GM06990 (cell line): ENCODE data around the gene MPPED2.

ENCODE experiments used
- DNase-seq: peaks from one replicate; pipeline ENCODE4 v3.0.0-alpha.2; 2011; ENCODE audit not compliant: insufficient read length; ENCODE audit errors: extremely low read depth
- H3K27me3 ChIP-seq: replicated peaks from 2 replicates; pipeline ENCODE4 v1.6.0; 2011; ENCODE audit warnings: low read length; ENCODE audit not compliant: control insufficient read depth, insufficient read depth
- H3K36me3 ChIP-seq: 2 replicates; pipeline ENCODE4 v1.5.1; 2011; ENCODE audit warnings: low read length; ENCODE audit not compliant: control insufficient read depth, insufficient read depth
- H3K4me3 ChIP-seq: replicated peaks from 2 replicates; pipeline ENCODE4 v1.5.1; 2011; ENCODE audit warnings: low read depth, mild to moderate bottlenecking, control low read depth, low read length
- CTCF ChIP-seq: IDR thresholded peaks from 2 replicates; pipeline ENCODE4 v1.5.1; 2011; ENCODE audit warnings: low read length, control low read depth, mild to moderate bottlenecking, inconsistent platforms; ENCODE audit not compliant: insufficient read depth, poor library complexity, severe bottlenecking

The MPPED2 gene

GRCh38 chr11:30387891-30388861 lies 198.0 kb downstream of the MPPED2 start:
- no peak for DNase-seq
- Histone ChIP-seq H3K27me3 (no peaks in the 10 kb centered on the region; the same call in none of the 2 replicates), H3K36me3 (no peaks in the 10 kb centered on the region), H3K4me3 (no peak overlapping the region)
- TF ChIP-seq CTCF, result no peak

- TF ChIP-seq CTCF, result no peak
- Histone ChIP-seq H3K27me3 (no peaks in the 10 kb centered on the region; the same call in 1 of the 2 replicates), H3K4me3 (no peak overlapping the region)
Observed at GRCh38 chr11:30381879-30382278, 204.3 kb downstream of the MPPED2 start.

GRCh38 chr11:30380846-30381245 lies 205.3 kb downstream of the MPPED2 start:
- TF ChIP-seq CTCF, result no peak
- H3K27me3 ChIP-seq, result no peaks in the 10 kb centered on the region

More at GRCh38 chr11:30381879-30382278, 204.3 kb downstream of the MPPED2 start:
- DNase-seq, result no peak
- H3K36me3 ChIP-seq, result no peaks in the 10 kb centered on the region

GRCh38 chr11:30377347-30377746 lies 208.8 kb downstream of the MPPED2 start:
- no peaks in the 10 kb centered on the region for H3K27me3 ChIP-seq
- H3K36me3 ChIP-seq, result no peaks in the 10 kb centered on the region
- DNase-seq, result no peak
- TF ChIP-seq CTCF, result no peak
- H3K4me3 ChIP-seq, result no peak overlapping the region

More at GRCh38 chr11:30380846-30381245, 205.3 kb downstream of the MPPED2 start:
- Histone ChIP-seq H3K36me3 (no peaks in the 10 kb centered on the region), H3K4me3 (no peak overlapping the region)
- DNase-seq, result no peak

GRCh38 chr11:30370164-30370563 lies 216.0 kb downstream of the MPPED2 start:
- Histone ChIP-seq H3K4me3 (no peak overlapping the region), H3K27me3 (no peaks in the 10 kb centered on the region), H3K36me3 (no peaks in the 10 kb centered on the region)
- no peak for TF ChIP-seq CTCF
- no peak for DNase-seq
